ENCODE results near the gene NOVA2. TPM values are rescaled to one million over a fixed set of nuclear protein-coding genes. Genes with fewer than 3 reads are reported as not detected.

The NOVA2 gene
- 0.20 and 1.1 TPM in 2 replicates for total RNA-seq

GRCh38 chr19:45973553-45974338 is at the start of gene NOVA2:
Gene NOVA2, minus strand, starts transcription at chr19:45973865. Its CDS starts 514 bp downstream, at chr19:45973351.

GRCh38 chr19:46022431-46023310 is 49.0 kb upstream of the NOVA2 start, which contains the start of gene PGLYRP1:
Gene PGLYRP1, minus strand, starts transcription at chr19:46023053. Its CDS starts 32 bp downstream, at chr19:46023021.

GRCh38 chr19:45994998-45995714 is 21.5 kb upstream of the NOVA2 start, which contains the start of gene CCDC61:
Gene CCDC61, plus strand, starts transcription at chr19:45995467. Its CDS starts 7,552 bp downstream, at chr19:46003019.

GRCh38 chr19:45913874-45914830 is 59.5 kb downstream of the NOVA2 start, which contains the start of gene NANOS2:
Gene NANOS2, minus strand, starts transcription at chr19:45914778. Its CDS starts 85 bp downstream, at chr19:45914693.

GRCh38 chr19:45901912-45902650 is 71.6 kb downstream of the NOVA2 start, which contains the start of gene MYPOP:
Gene MYPOP, minus strand, starts transcription at chr19:45902613. Its CDS starts 840 bp downstream, at chr19:45901773.

GRCh38 chr19:45885556-45886426 is 87.9 kb downstream of the NOVA2 start, which contains the start of gene IRF2BP1:
Gene IRF2BP1, minus strand, starts transcription at chr19:45886141. Its CDS starts 367 bp downstream, at chr19:45885774.

Other genes starting within 250 kb of the NOVA2 start
- gene FBXO46, start 243.0 kb downstream of the NOVA2 start, total RNA-seq = 6.4 and 6.5 TPM in 2 replicates
- not detected in 2 replicates for gene MEIOSIN, start 240.4 kb downstream of the NOVA2 start, total RNA-seq
- 9.7 and 14.5 TPM in 2 replicates for gene SIX5, start 204.6 kb downstream of the NOVA2 start, total RNA-seq
- gene DMPK, start 191.4 kb downstream of the NOVA2 start, total RNA-seq = 79.7 and 85.8 TPM in 2 replicates
- 38.6 and 55.9 TPM in 2 replicates for gene DMWD, start 181.0 kb downstream of the NOVA2 start, total RNA-seq
- 0.07 TPM in 2 replicates for gene RSPH6A, start 158.6 kb downstream of the NOVA2 start, total RNA-seq
- 45.5 and 57.3 TPM in 2 replicates for gene SYMPK, start 110.7 kb downstream of the NOVA2 start, total RNA-seq
- not detected in 2 replicates for gene FOXA3, start 109.5 kb downstream of the NOVA2 start, total RNA-seq
- 24.0 and 30.8 TPM in 2 replicates for gene IRF2BP1, start 87.7 kb downstream of the NOVA2 start, total RNA-seq
- 2.2 and 3.5 TPM in 2 replicates for gene MYPOP, start 71.3 kb downstream of the NOVA2 start, total RNA-seq
- not detected in 2 replicates for gene NANOS2, start 59.1 kb downstream of the NOVA2 start, total RNA-seq
- 4.5 and 5.9 TPM in 2 replicates for gene CCDC61, start 21.6 kb upstream of the NOVA2 start, total RNA-seq
- not detected in 2 replicates for gene PGLYRP1, start 49.2 kb upstream of the NOVA2 start, total RNA-seq
- gene IGFL4, start 67.1 kb upstream of the NOVA2 start, total RNA-seq = 0.13 TPM in 1 of 2 replicates, not detected in the other
- not detected in 2 replicates for gene IGFL3, start 150.8 kb upstream of the NOVA2 start, total RNA-seq
- gene IGFL2, start 174.4 kb upstream of the NOVA2 start, total RNA-seq = 0.13 TPM in 1 of 2 replicates, not detected in the other